T47D (cell line): ENCODE measurements around the gene ZNF397.
"Not testable (repeated sequence)": the region's sequence is repeated elsewhere in the genome, so short reads cannot be mapped to it uniquely, and the experiment has no call there.

Experiments
- DNase-seq, 2 experiments: peaks; one replicate each; pipeline versions ENCODE4 v3.0.0 to v3.0.0-alpha.2; 2011 to 2012; ENCODE audit warnings: low read depth in 1 of 2, low spot score in 1 of 2
- JUND ChIP-seq: IDR thresholded peaks from 2 replicates; pipeline ENCODE4 v1.6.1; 2012; ENCODE audit warnings: low read depth
- in situ Hi-C: cut with HindIII; loops from 2 replicates; pipeline ENCODE4 v1.10.0; 2016; ENCODE audit warnings: low sequenced_read_pairs, low pct_unique_long_range_greater_than_20kb

Gene ZNF397

GRCh38 chr18:35240664-35241447 is at the start of gene ZNF397:
ZNF397 (plus strand) TSS chr18:35241034; CDS start chr18:35242471, 1,437 bp downstream.
- in situ Hi-C loops: no loop called here
- DNase-seq: peak; percentile 71 to 93
- TF ChIP-seq JUND: no peak

- in situ Hi-C loops: no loop called here
- TF ChIP-seq JUND: no peak
- no peak for DNase-seq
Measured at GRCh38 chr18:35191698-35192025, 49.2 kb upstream of the ZNF397 start.

GRCh38 chr18:35192415-35192814 is 48.4 kb upstream of the ZNF397 start:
- no peak for DNase-seq
- in situ Hi-C loops: no loop called here
- TF ChIP-seq JUND: no peak

- in situ Hi-C loops: no loop called here
- no peak for DNase-seq
- TF ChIP-seq JUND: no peak
Measured at GRCh38 chr18:35193316-35193715, 47.5 kb upstream of the ZNF397 start.

GRCh38 chr18:35197296-35197695 is 43.5 kb upstream of the ZNF397 start:
- TF ChIP-seq JUND: no peak
- no peak for DNase-seq
- in situ Hi-C loops: no loop called here

- in situ Hi-C loops: no loop called here
- no peak for TF ChIP-seq JUND
Measured at GRCh38 chr18:35201256-35201931, 39.4 kb upstream of the ZNF397 start.

DNA sequence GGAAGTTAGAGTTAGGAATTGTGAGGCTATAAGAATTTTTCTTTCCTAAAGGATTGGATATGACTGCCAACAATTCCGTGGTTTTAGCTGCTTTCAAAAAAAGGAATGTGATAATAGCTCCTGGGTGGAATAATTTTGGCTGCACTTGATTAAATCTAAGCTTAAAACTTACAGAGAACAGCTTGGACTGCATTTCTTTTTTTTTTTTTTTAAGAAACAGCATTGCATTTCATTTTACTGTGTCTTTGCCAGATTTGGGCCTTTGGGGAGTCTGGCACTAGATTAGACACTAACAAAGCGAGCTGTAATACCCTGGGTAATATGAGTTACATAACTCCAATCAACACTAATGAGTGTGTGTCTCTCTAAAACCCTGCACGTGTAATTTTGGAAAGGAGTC is 37.8 kb upstream of the ZNF397 start:
- TF ChIP-seq JUND: no peak
- in situ Hi-C loops: no loop called here
- peak in 1 of 2 experiments; percentile 5 for DNase-seq

More at GRCh38 chr18:35201256-35201931, 39.4 kb upstream of the ZNF397 start:
- no peak for DNase-seq

DNA sequence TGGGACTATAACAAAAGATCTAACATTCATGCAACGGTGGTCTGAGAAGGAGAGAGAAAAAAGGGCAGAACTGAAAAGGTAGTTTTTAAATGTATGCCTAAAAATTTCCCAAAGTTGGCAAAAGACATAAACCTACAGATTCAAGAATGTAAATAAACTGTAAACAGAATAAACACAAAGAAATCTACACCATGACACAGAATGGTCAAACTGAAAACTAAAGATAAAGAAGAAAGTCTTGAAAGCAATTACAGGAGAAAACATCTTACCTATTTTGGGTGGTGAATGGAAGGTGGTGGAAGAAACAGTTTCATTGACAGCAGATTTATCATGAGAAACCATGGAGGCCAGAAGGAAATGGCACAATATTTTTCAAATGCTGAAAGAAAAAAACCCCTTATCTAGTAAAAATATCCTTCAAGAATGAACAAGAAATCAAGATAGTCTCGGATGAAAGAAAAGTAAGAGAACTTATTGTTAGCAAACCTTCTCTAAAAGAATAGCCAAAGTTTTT is 35.6 kb upstream of the ZNF397 start:
- in situ Hi-C loops: no loop called here
- no peak for DNase-seq
- no peak for TF ChIP-seq JUND

DNA sequence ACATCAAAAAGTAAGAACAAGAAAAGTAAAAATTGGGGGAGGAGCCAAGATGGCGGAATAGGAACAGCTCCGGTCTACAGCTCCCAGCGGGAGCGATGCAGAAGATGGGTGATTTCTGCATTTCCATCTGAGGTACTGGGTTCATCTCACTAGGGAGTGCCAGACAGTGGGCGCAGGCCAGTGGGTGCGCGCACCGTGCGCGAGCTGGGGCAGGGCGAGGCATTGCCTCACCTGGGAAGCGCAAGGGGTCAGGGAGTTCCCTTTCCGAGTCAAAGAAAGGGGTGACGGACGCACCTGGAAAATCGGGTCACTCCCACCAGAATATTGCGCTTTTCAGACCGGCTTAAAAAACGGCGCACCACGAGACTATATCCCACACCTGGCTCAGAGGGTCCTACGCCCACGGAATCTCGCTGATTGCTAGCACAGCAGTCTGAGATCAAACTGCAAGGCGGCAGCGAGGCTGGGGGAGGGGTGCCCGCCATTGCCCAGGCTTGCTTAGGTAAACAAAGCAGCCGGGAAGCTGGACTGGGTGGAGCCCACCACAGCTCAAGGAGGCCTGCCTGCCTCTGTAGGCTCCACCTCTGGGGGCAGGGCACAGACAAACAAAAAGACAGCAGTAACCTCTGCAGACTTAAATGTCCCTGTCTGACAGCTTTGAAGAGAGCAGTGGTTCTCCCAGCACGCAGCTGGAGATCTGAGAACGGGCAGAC is 34.9 kb upstream of the ZNF397 start:
- in situ Hi-C loops, DNase-seq: not testable (repeated sequence)

- TF ChIP-seq JUND: no peak
- in situ Hi-C loops: no loop called here
- no peak for DNase-seq
Measured at GRCh38 chr18:35215026-35215425, 25.8 kb upstream of the ZNF397 start.

GRCh38 chr18:35216611-35217010 is 24.2 kb upstream of the ZNF397 start:
- DNase-seq, in situ Hi-C loops: not testable (repeated sequence)

GRCh38 chr18:35219331-35219730 is 21.5 kb upstream of the ZNF397 start:
- in situ Hi-C loops, DNase-seq: not testable (repeated sequence)

DNA sequence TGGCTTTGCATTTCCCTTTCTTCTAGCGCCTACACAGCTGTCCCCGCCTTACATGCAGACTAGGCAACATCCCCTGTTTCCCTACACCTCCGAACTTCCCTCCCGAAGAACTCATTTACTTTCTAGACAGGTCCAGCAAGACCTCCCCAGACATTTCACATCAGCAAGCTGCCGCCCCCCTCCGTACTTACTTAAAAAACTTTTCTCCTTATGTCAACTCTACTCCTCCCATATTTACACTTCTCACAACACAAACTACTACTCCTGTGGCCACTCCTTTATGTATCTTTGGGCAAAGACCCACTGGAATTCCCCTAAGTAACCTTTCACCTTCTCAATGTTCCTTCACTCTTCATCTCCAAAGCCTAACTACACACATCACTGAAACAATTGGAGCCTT is 20.4 kb upstream of the ZNF397 start:
- TF ChIP-seq JUND: no peak
- DNase-seq: no peak
- in situ Hi-C loops: no loop called here
